ENCODE data around the gene FNBP1.

GRCh38 chr9:129838707-129839259 lies 204.2 kb downstream of the FNBP1 start:
- no peak for TF ChIP-seq CTCF (IDR thresholded peaks at IDR 0.05)
- no peak for TF ChIP-seq POLR2AphosphoS5 (IDR thresholded peaks at IDR 0.05; ENCODE audit: low read depth, low read length)
- no peak for TF ChIP-seq REST (IDR thresholded peaks at IDR 0.05; ENCODE audit: insufficient read depth in 1 of 2, low read depth in 2 of 2, low read length in 1 of 2)
- no peak for TF ChIP-seq TCF7L2 (IDR thresholded peaks at IDR 0.05; ENCODE audit: low read depth, low read length)
